IMR-90 (cell line): Measurements from ENCODE around the gene IL1RL1. TPM values are rescaled to one million over a fixed set of nuclear protein-coding genes. Genes with fewer than 3 reads are reported as not detected.

ENCODE experiments used
- ATAC-seq: fragments of 200-7000 bp; cut with Tn5 transposase; 2 replicates; pipeline ENCODE4 v1.9.1; 2020; ENCODE audit warnings: low read depth, mild to moderate bottlenecking, moderate library complexity
- BruUV-seq: library from RNA; stranded (reverse); fragments of 400-500 nt; replicated peaks from 2 replicates; lab custom pipeline; 2021; lab: Mats Ljungman, UMichigan
- CTCF ChIA-PET: fragments of 300-600 bp; formaldehyde crosslinking; extraction: SDS; loops from one replicate; lab custom pipeline; 2021; ENCODE audit warnings: antibody characterized with exemption; lab: Yijun Ruan, JAX
- POLR2A ChIA-PET: fragments of 300-600 bp; sonication (Branson Sonifier 250); formaldehyde crosslinking; loops from one replicate; lab custom pipeline; 2022; ENCODE audit warnings: antibody characterized with exemption; ENCODE audit not compliant: unreplicated experiment; lab: Charles Lee
- DNase-seq: peaks from one replicate; pipeline ENCODE4 v3.0.0; 2013
- H2AFZ ChIP-seq: replicated peaks from 2 replicates; pipeline ENCODE3; 2013; ENCODE audit warnings: low read length, mild to moderate bottlenecking; ENCODE audit not compliant: poor library complexity
- H2AK5ac ChIP-seq: 2 replicates; pipeline ENCODE4 v1.6.1; 2013; ENCODE audit warnings: low read depth, low read length, inconsistent platforms
- H2AK9ac ChIP-seq: replicated peaks from 2 replicates; pipeline ENCODE3; 2013; ENCODE audit warnings: mild to moderate bottlenecking, low read depth, low read length, moderate library complexity; ENCODE audit not compliant: poor library complexity
- H2BK120ac ChIP-seq: 2 replicates; pipeline ENCODE4 v1.6.1; 2013; ENCODE audit warnings: low read depth, low read length, inconsistent platforms
- H2BK15ac ChIP-seq: 3 replicates; pipeline ENCODE4 v1.6.1; 2013; ENCODE audit warnings: low read depth, low read length, inconsistent platforms
- H2BK20ac ChIP-seq: 2 replicates; pipeline ENCODE4 v1.6.1; 2013; ENCODE audit warnings: low read depth, mild to moderate bottlenecking, inconsistent platforms, low read length, moderate library complexity
- H2BK5ac ChIP-seq: 2 replicates; pipeline ENCODE4 v1.6.1; 2013; ENCODE audit warnings: mild to moderate bottlenecking, low read depth, low read length, inconsistent platforms; ENCODE audit not compliant: poor library complexity, severe bottlenecking
- H3K14ac ChIP-seq: replicated peaks from 2 replicates; pipeline ENCODE4 v1.6.1; 2013; ENCODE audit warnings: low read depth, low read length, inconsistent platforms
- H3K18ac ChIP-seq: 2 replicates; pipeline ENCODE4 v1.6.1; 2013; ENCODE audit warnings: low read depth, low read length, control low read depth
- H3K23ac ChIP-seq: 2 replicates; pipeline ENCODE4 v1.6.1; 2013; ENCODE audit warnings: low read depth, low read length, inconsistent platforms
- H3K27ac ChIP-seq: 2 replicates; pipeline ENCODE4 v1.5.1; 2013; ENCODE audit warnings: mild to moderate bottlenecking, control low read depth, low read length; ENCODE audit not compliant: insufficient read depth
- H3K27me3 ChIP-seq: 2 replicates; pipeline ENCODE4 v1.6.1; 2013; ENCODE audit warnings: low read length; ENCODE audit not compliant: control insufficient read depth, insufficient read depth
- H3K36me3 ChIP-seq: 2 replicates; pipeline ENCODE4 v1.6.1; 2013; ENCODE audit warnings: low read length, mixed read lengths; ENCODE audit not compliant: control insufficient read depth, insufficient read depth
- H3K4ac ChIP-seq: 2 replicates; pipeline ENCODE4 v1.6.1; 2013; ENCODE audit warnings: low read depth, low read length, inconsistent platforms
- H3K4me1 ChIP-seq: 2 replicates; pipeline ENCODE4 v1.6.1; 2013; ENCODE audit warnings: low read length, mixed read lengths; ENCODE audit not compliant: control insufficient read depth, insufficient read depth
- H3K4me2 ChIP-seq: 2 replicates; pipeline ENCODE4 v1.6.1; 2013; ENCODE audit warnings: low read depth, mild to moderate bottlenecking, control low read depth, low read length, moderate library complexity
- H3K4me3 ChIP-seq: 2 replicates; pipeline ENCODE4 v1.5.1; 2013; ENCODE audit warnings: low read depth, mild to moderate bottlenecking, control low read depth, low read length, moderate library complexity; ENCODE audit not compliant: insufficient read depth
- H3K56ac ChIP-seq: 2 replicates; pipeline ENCODE4 v1.6.1; 2013; ENCODE audit warnings: low read length, inconsistent platforms; ENCODE audit not compliant: insufficient read depth; ENCODE audit errors: extremely low read depth
- H3K79me1 ChIP-seq, 2 experiments: 2 replicates each; pipeline ENCODE4 v1.6.1; 2013; ENCODE audit warnings: low read length in 2 of 2, inconsistent platforms in 1 of 2, low read depth in 1 of 2
- H3K9ac ChIP-seq: 2 replicates; pipeline ENCODE4 v1.6.1; 2013; ENCODE audit warnings: low read depth, low read length, control low read depth
- H3K9me1 ChIP-seq: 2 replicates; pipeline ENCODE4 v1.6.1; 2013; ENCODE audit warnings: low read length, inconsistent platforms; ENCODE audit not compliant: insufficient read depth
- H3K9me3 ChIP-seq: 2 replicates; pipeline ENCODE4 v1.6.1; 2013; ENCODE audit warnings: low read length; ENCODE audit not compliant: control insufficient read depth, insufficient read depth
- H4K20me1 ChIP-seq: 2 replicates; pipeline ENCODE4 v1.6.1; 2013; ENCODE audit warnings: low read length, inconsistent platforms; ENCODE audit not compliant: insufficient read depth
- H4K5ac ChIP-seq: 2 replicates; pipeline ENCODE4 v1.6.1; 2013; ENCODE audit warnings: mild to moderate bottlenecking, low read depth, low read length, control low read depth
- H4K8ac ChIP-seq, 2 experiments: 2 replicates each; pipeline ENCODE4 v1.6.1; 2013; ENCODE audit warnings: low read depth in 2 of 2, low read length in 2 of 2, control low read depth in 1 of 2, inconsistent platforms in 1 of 2
- H4K91ac ChIP-seq: 2 replicates; pipeline ENCODE4 v1.6.1; 2013; ENCODE audit warnings: low read depth, low read length, inconsistent platforms; ENCODE audit not compliant: insufficient read depth
- BHLHE40 ChIP-seq: fragments of 150-350 bp; IDR thresholded peaks from 2 replicates; pipeline ENCODE4 v1.6.1; 2016; ENCODE audit warnings: mild to moderate bottlenecking, low read depth, low read length
- CEBPB ChIP-seq: IDR thresholded peaks from 2 replicates; pipeline ENCODE4 v1.6.1; 2012; ENCODE audit warnings: low read depth, low read length, improper control_type of control experiment
- CHD1 ChIP-seq: IDR thresholded peaks from 2 replicates; pipeline ENCODE4 v1.6.1; 2012; ENCODE audit warnings: low read depth, low read length, improper control_type of control experiment
- ELK1 ChIP-seq: fragments of 150-350 bp; IDR thresholded peaks from 2 replicates; pipeline ENCODE4 v1.6.1; 2016; ENCODE audit warnings: low read depth, mild to moderate bottlenecking, low read length, moderate library complexity, borderline replicate concordance
- MAFK ChIP-seq: IDR thresholded peaks from 2 replicates; pipeline ENCODE4 v1.6.1; 2012; ENCODE audit warnings: low read depth, low read length, improper control_type of control experiment
- MAZ ChIP-seq: IDR thresholded peaks from 2 replicates; pipeline ENCODE4 v1.6.1; 2012; ENCODE audit warnings: low read depth, mild to moderate bottlenecking, low read length, improper control_type of control experiment, moderate library complexity, borderline replicate concordance
- MXI1 ChIP-seq: IDR thresholded peaks from 2 replicates; pipeline ENCODE4 v1.6.1; 2012; ENCODE audit warnings: low read depth, mild to moderate bottlenecking, low read length, moderate library complexity, borderline replicate concordance
- NFE2L2 ChIP-seq: fragments of 150-350 bp; IDR thresholded peaks from 2 replicates; pipeline ENCODE4 v1.6.1; 2016; ENCODE audit warnings: low read depth, mild to moderate bottlenecking, low read length
- POLR2A ChIP-seq: IDR thresholded peaks from 2 replicates; pipeline ENCODE4 v1.6.1; 2012; ENCODE audit warnings: mild to moderate bottlenecking, low read depth, low read length
- RCOR1 ChIP-seq: IDR thresholded peaks from 2 replicates; pipeline ENCODE4 v1.6.1; 2012; ENCODE audit warnings: mild to moderate bottlenecking, low read length, improper control_type of control experiment; ENCODE audit not compliant: insufficient replicate concordance
- RFX5 ChIP-seq: IDR thresholded peaks from 2 replicates; pipeline ENCODE4 v1.8.0; 2012; ENCODE audit warnings: low read depth, mild to moderate bottlenecking, low read length, moderate library complexity
- WGBS, 2 experiments: methylation state at CpG; one replicate each; pipeline versions ENCODE4 v1.1.5 to v1.1.7; 2013; ENCODE audit warnings: missing lambda C conversion rate in 2 of 2; ENCODE audit not compliant: insufficient read length in 1 of 2; ENCODE audit errors: extremely low coverage in 2 of 2; 5-methylcytosine and 5-hydroxymethylcytosine counted together
- dilution Hi-C: fragments of 300-500 bp; cut with HindIII; formaldehyde crosslinking; loops from one replicate; pipeline ENCODE4 v1.14.3; 2018; ENCODE audit warnings: low sequenced_read_pairs; ENCODE audit not compliant: unreplicated experiment
- in situ Hi-C: fragments of 300-500 bp; cut with MboI; formaldehyde crosslinking; loops from 3 replicates; pipeline ENCODE4 v1.14.3; 2019; ENCODE audit warnings: low sequenced_read_pairs, inconsistent platforms, mixed read lengths
- intact Hi-C: fragments of 100-400 bp; cut with micrococcal nuclease; formaldehyde crosslinking; loops from 2 replicates; pipeline ENCODE4 v1.10.0; 2022
- polyA plus RNA-seq, 3 experiments: library from polyadenylated mRNA; depleted of rRNA; stranded (reverse); fragments of >200 nt; gene quantifications; 2 replicates each; pipeline ENCODE4 v1.2.3, GENCODE V29; 2012; ENCODE audit warnings: low replicate concordance in 1 of 3
- total RNA-seq: library from RNA; depleted of rRNA; stranded (reverse); fragments of >200 nt; gene quantifications from 2 replicates; pipeline ENCODE4 v1.2.3, GENCODE V29; 2012
- TF ChIP-seq, protein P1 (sequence below): fragments of 150-350 bp; IDR thresholded peaks from 2 replicates; pipeline ENCODE4 v1.6.1; 2017; ENCODE audit warnings: mild to moderate bottlenecking, antibody characterized with exemption, low read length, low read depth

IL1RL1 gene
- total and polyA plus RNA-seq, 2 of the 4 experiments (the other 2 are of a cell fraction) = under 0.01 to 0.14 TPM

- Histone ChIP-seq H3K4ac (no peak overlapping the region), H3K56ac (no peak overlapping the region), H2BK20ac (no peak overlapping the region), H2AK9ac (no peak overlapping the region), H3K4me3 (no peak overlapping the region), H4K8ac (no peak overlapping the region), H2AFZ (no peak overlapping the region), H3K23ac (no peak overlapping the region), H2BK5ac (no peak overlapping the region), H3K27ac (no peak overlapping the region), H3K18ac (no peak overlapping the region), H2BK15ac (no peak overlapping the region), H3K14ac (no peak overlapping the region), H2AK5ac (no peak overlapping the region; the same call in 1 of the 2 replicates), H3K36me3 (no peaks in the 10 kb centered on the region), H3K79me1 (no peaks in the 10 kb centered on the region), H4K5ac (no peak overlapping the region), H3K9me1 (no peaks in the 10 kb centered on the region), H3K4me2 (no peak overlapping the region), H4K20me1 (no peaks in the 10 kb centered on the region), H3K9ac (no peak overlapping the region), H4K91ac (no peak overlapping the region), H2BK120ac (no peak overlapping the region), H3K27me3 (no peaks in the 10 kb centered on the region; the same call in 1 of the 2 replicates), H3K4me1 (no peaks in the 10 kb centered on the region), H3K9me3 (no peaks in the 10 kb centered on the region)
- TF ChIP-seq CEBPB (no peak), ELK1 (no peak), RFX5 (no peak), RCOR1 (no peak), MXI1 (no peak), NFE2L2 (no peak), MAFK (no peak), MAZ (no peak), POLR2A (no peak), BHLHE40 (no peak), CHD1 (no peak)
- TF ChIP-seq, protein P1, sequence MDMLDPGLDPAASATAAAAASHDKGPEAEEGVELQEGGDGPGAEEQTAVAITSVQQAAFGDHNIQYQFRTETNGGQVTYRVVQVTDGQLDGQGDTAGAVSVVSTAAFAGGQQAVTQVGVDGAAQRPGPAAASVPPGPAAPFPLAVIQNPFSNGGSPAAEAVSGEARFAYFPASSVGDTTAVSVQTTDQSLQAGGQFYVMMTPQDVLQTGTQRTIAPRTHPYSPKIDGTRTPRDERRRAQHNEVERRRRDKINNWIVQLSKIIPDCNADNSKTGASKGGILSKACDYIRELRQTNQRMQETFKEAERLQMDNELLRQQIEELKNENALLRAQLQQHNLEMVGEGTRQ = no peak
- no CpG with 5 or more reads among the region's 1 CpG for WGBS, 2 experiments
- dilution Hi-C loops = no loop called here
- CTCF ChIA-PET = no interaction called here
- no peak for DNase-seq
- intact Hi-C loops = no loop called here
- ATAC-seq = no peak
- no TSS peak for BruUV-seq
- in situ Hi-C loops = no loop called here
- POLR2A ChIA-PET = no interaction called here
Measured at GRCh38 chr2:102279391-102279735, 32.0 kb upstream of the IL1RL1 start.
